GM10266 (cell line): Measurements from ENCODE around the gene OLA1.

Experiments used
- DNase-seq: peaks from one replicate; pipeline ENCODE4 v3.0.0; 2012; ENCODE audit errors: extremely low spot score
- CTCF ChIP-seq: IDR thresholded peaks from 2 replicates; pipeline ENCODE4 v1.5.1; 2012; ENCODE audit warnings: mild to moderate bottlenecking, low read depth; ENCODE audit not compliant: control insufficient read depth, insufficient read depth; ENCODE audit errors: missing control alignments

OLA1 gene

GRCh38 chr2:174085781-174086180, 162.6 kb downstream of the OLA1 start:
- no peak for DNase-seq
- TF ChIP-seq CTCF: no peak

- TF ChIP-seq CTCF: no peak
Observed at GRCh38 chr2:174083843-174084458, 164.4 kb downstream of the OLA1 start.

GRCh38 chr2:174080672-174081121, 167.6 kb downstream of the OLA1 start:
- DNase-seq: no peak
- no peak for TF ChIP-seq CTCF

More at GRCh38 chr2:174083843-174084458, 164.4 kb downstream of the OLA1 start:
- DNase-seq: no peak

GRCh38 chr2:174078275-174078674, 170.1 kb downstream of the OLA1 start:
- no peak for DNase-seq
- TF ChIP-seq CTCF: peak; percentile 37

GRCh38 chr2:174076975-174077374, 171.4 kb downstream of the OLA1 start:
- TF ChIP-seq CTCF: no peak
- no peak for DNase-seq

GRCh38 chr2:174076040-174076439, 172.3 kb downstream of the OLA1 start:
- DNase-seq: no peak
- no peak for TF ChIP-seq CTCF

GRCh38 chr2:174074831-174075230, 173.5 kb downstream of the OLA1 start:
- no peak for DNase-seq
- no peak for TF ChIP-seq CTCF
